ENCODE measurements around the gene PTPRJ.
"Not testable (repeated sequence)": the region's sequence is repeated elsewhere in the genome, so short reads cannot be mapped to it uniquely, and the experiment has no call there.

Gene PTPRJ

GRCh38 chr11:48017105-48017830 is 36.9 kb downstream of the PTPRJ start:
- no peak for DNase-seq (ENCODE audit: low read depth in 3 of 3, low spot score in 1 of 3)

GRCh38 chr11:48017831-48018527 is 37.6 kb downstream of the PTPRJ start:
- DNase-seq (ENCODE audit: low read depth in 3 of 3, low spot score in 1 of 3): no peak

- DNase-seq (ENCODE audit: low read depth in 3 of 3, low spot score in 1 of 3): no peak
Observed at GRCh38 chr11:48018528-48019216, 38.3 kb downstream of the PTPRJ start.

- no peak for DNase-seq (ENCODE audit: low read depth in 3 of 3, low spot score in 1 of 3)
Observed at GRCh38 chr11:48019217-48019584, 38.8 kb downstream of the PTPRJ start.

GRCh38 chr11:48019595-48019994 is 39.2 kb downstream of the PTPRJ start:
- DNase-seq (ENCODE audit: low read depth in 3 of 3, low spot score in 1 of 3): no peak

- no peak for DNase-seq (ENCODE audit: low read depth in 3 of 3, low spot score in 1 of 3)
Observed at GRCh38 chr11:48020092-48020755, 39.9 kb downstream of the PTPRJ start.

- not testable (repeated sequence) for DNase-seq (ENCODE audit: low read depth in 3 of 3, low spot score in 1 of 3)
Observed at GRCh38 chr11:48021201-48021820, 41.0 kb downstream of the PTPRJ start.

GRCh38 chr11:48022445-48022844 is 42.1 kb downstream of the PTPRJ start:
- no peak for DNase-seq (ENCODE audit: low read depth in 3 of 3, low spot score in 1 of 3)

- not testable (repeated sequence) for DNase-seq (ENCODE audit: low read depth in 3 of 3, low spot score in 1 of 3)
Observed at GRCh38 chr11:48023608-48024007, 43.2 kb downstream of the PTPRJ start.

GRCh38 chr11:48024635-48025071 is 44.3 kb downstream of the PTPRJ start:
- DNase-seq (ENCODE audit: low read depth in 3 of 3, low spot score in 1 of 3): no peak

- DNase-seq (ENCODE audit: low read depth in 3 of 3, low spot score in 1 of 3): no peak
Observed at GRCh38 chr11:48025293-48025983, 45.1 kb downstream of the PTPRJ start.

GRCh38 chr11:48025984-48026340 is 45.6 kb downstream of the PTPRJ start:
- no peak for DNase-seq (ENCODE audit: low read depth in 3 of 3, low spot score in 1 of 3)

- no peak for DNase-seq (ENCODE audit: low read depth in 3 of 3, low spot score in 1 of 3)
Observed at GRCh38 chr11:48028914-48029680, 48.7 kb downstream of the PTPRJ start.

GRCh38 chr11:48029681-48030290 is 49.4 kb downstream of the PTPRJ start:
- DNase-seq (ENCODE audit: low read depth in 3 of 3, low spot score in 1 of 3): no peak

- no peak for DNase-seq (ENCODE audit: low read depth in 3 of 3, low spot score in 1 of 3)
Observed at GRCh38 chr11:48031602-48032001, 51.2 kb downstream of the PTPRJ start.

GRCh38 chr11:48032721-48033120 is 52.4 kb downstream of the PTPRJ start:
- DNase-seq (ENCODE audit: low read depth in 3 of 3, low spot score in 1 of 3): no peak

- no peak for DNase-seq (ENCODE audit: low read depth in 3 of 3, low spot score in 1 of 3)
Observed at GRCh38 chr11:48033918-48034341, 53.6 kb downstream of the PTPRJ start.

- DNase-seq (ENCODE audit: low read depth in 3 of 3, low spot score in 1 of 3): no peak
Observed at GRCh38 chr11:48034926-48035871, 54.8 kb downstream of the PTPRJ start.
